OCI-LY7 (cell line): ENCODE measurements around the gene RPS6KA5. TPM values are rescaled to one million over a fixed set of nuclear protein-coding genes. Genes with fewer than 3 reads are reported as not detected.

Experiments used
- BruUV-seq: library from RNA; stranded (reverse); fragments of 400-500 nt; replicated peaks from 2 replicates; lab custom pipeline; 2021; lab: Mats Ljungman, UMichigan
- CTCF ChIA-PET: fragments of 300-600 bp; sonication (Branson Sonifier 250); formaldehyde crosslinking; loops from one replicate; lab custom pipeline; 2022; ENCODE audit warnings: antibody characterized with exemption; ENCODE audit not compliant: unreplicated experiment; lab: Charles Lee
- POLR2A ChIA-PET: fragments of 300-600 bp; sonication (Branson Sonifier 250); formaldehyde crosslinking; loops from one replicate; lab custom pipeline; 2022; ENCODE audit warnings: antibody characterized with exemption; lab: Charles Lee
- DNase-seq: peaks from one replicate; pipeline ENCODE4 v3.0.0-alpha.2; 2015; ENCODE audit warnings: low spot score
- H2AFZ ChIP-seq: fragments of 200-600 bp; sonication (generic), shearing (Covaris generic); 2 replicates; pipeline ENCODE4 v1.6.1; 2014; ENCODE audit warnings: mild to moderate bottlenecking, antibody characterized with exemption, low read length, moderate library complexity
- H3K27ac ChIP-seq: fragments of 200-600 bp; sonication (generic); 2 replicates; pipeline ENCODE4 v1.5.1; 2014; ENCODE audit warnings: mixed run types, low read depth, mild to moderate bottlenecking, moderate library complexity, low read length, inconsistent platforms; ENCODE audit not compliant: poor library complexity, severe bottlenecking
- H3K36me3 ChIP-seq: fragments of 200-600 bp; sonication (generic); 2 replicates; pipeline ENCODE4 v1.6.1; 2014; ENCODE audit warnings: mild to moderate bottlenecking, antibody characterized with exemption, low read length, moderate library complexity, mixed read lengths; ENCODE audit not compliant: insufficient read depth
- H3K4me1 ChIP-seq: fragments of 200-600 bp; sonication (generic); 2 replicates; pipeline ENCODE4 v1.5.1; 2014; ENCODE audit warnings: mild to moderate bottlenecking, low read length; ENCODE audit not compliant: insufficient read depth, poor library complexity, severe bottlenecking
- H3K4me2 ChIP-seq: fragments of 200-600 bp; sonication (generic); 2 replicates; pipeline ENCODE4 v1.6.1; 2014; ENCODE audit warnings: mild to moderate bottlenecking, low read length
- H3K4me3 ChIP-seq: fragments of 200-600 bp; sonication (generic); 2 replicates; pipeline ENCODE4 v1.5.1; 2014; ENCODE audit warnings: mild to moderate bottlenecking, low read depth, low read length; ENCODE audit not compliant: poor library complexity, severe bottlenecking
- H3K79me2 ChIP-seq: fragments of 200-600 bp; sonication (generic); 2 replicates; pipeline ENCODE4 v1.6.1; 2016; ENCODE audit warnings: low read depth, mild to moderate bottlenecking, low read length, moderate library complexity, mixed read lengths; ENCODE audit not compliant: insufficient read depth
- H3K9me2 ChIP-seq: fragments of 200-600 bp; sonication (generic); 2 replicates; pipeline ENCODE4 v1.6.1; 2016; ENCODE audit warnings: mild to moderate bottlenecking, low read length, mixed read lengths; ENCODE audit not compliant: insufficient read depth
- H3K9me3 ChIP-seq: fragments of 200-600 bp; sonication (generic); 2 replicates; pipeline ENCODE4 v1.6.1; 2014; ENCODE audit warnings: mild to moderate bottlenecking, mixed run types, low read length, mixed read lengths
- H4K20me1 ChIP-seq: fragments of 200-600 bp; sonication (generic); 2 replicates; pipeline ENCODE4 v1.6.1; 2014; ENCODE audit warnings: mild to moderate bottlenecking, antibody characterized with exemption, low read length, moderate library complexity, mixed read lengths; ENCODE audit not compliant: insufficient read depth
- CTCF ChIP-seq: fragments of 200-600 bp; sonication (generic); conservative IDR thresholded peaks from 2 replicates; pipeline ENCODE4 v1.5.1; 2014; ENCODE audit warnings: mild to moderate bottlenecking, antibody characterized with exemption, low read length, moderate library complexity, mixed read lengths
- EZH2phosphoT487 ChIP-seq: fragments of 200-600 bp; sonication (generic); IDR thresholded peaks from 2 replicates; pipeline ENCODE4 v1.6.1; 2018; ENCODE audit warnings: low read depth, borderline replicate concordance, mild to moderate bottlenecking, mixed run types, antibody characterized with exemption, low read length, moderate library complexity, mixed read lengths
- intact Hi-C: fragments of 100-400 bp; cut with micrococcal nuclease; formaldehyde crosslinking; loops from one replicate; pipeline ENCODE4 v1.10.0; 2022; ENCODE audit not compliant: unreplicated experiment
- total RNA-seq, 2 experiments: library from RNA; depleted of rRNA in 1 of 2; stranded (reverse); fragments of >200 nt in 1 of 2; shearing (Covaris generic) in 1 of 2; gene quantifications; 2 replicates each; pipeline ENCODE4 v1.2.3, GENCODE V29; 2014 to 2022

Gene RPS6KA5
- total RNA-seq, 2 experiments from 2014 or later: 9.6 to 12.7 TPM

- H2AFZ ChIP-seq: no peak overlapping the region
- no peak for DNase-seq
- no peaks in the 10 kb centered on the region for H3K4me1 ChIP-seq
- H3K4me3 ChIP-seq: no peak overlapping the region
- POLR2A ChIA-PET: no interaction called here
- H4K20me1 ChIP-seq: no peaks in the 10 kb centered on the region
- BruUV-seq: no TSS peak
- no peaks in the 10 kb centered on the region for H3K79me2 ChIP-seq
- no peak overlapping the region for H3K27ac ChIP-seq
- no peaks in the 10 kb centered on the region for H3K36me3 ChIP-seq
- H3K9me2 ChIP-seq: no peaks in the 10 kb centered on the region
- intact Hi-C loops: no loop called here
- H3K4me2 ChIP-seq: no peak overlapping the region
- CTCF ChIA-PET: no interaction called here
- no peak for TF ChIP-seq EZH2phosphoT487
- no peak for TF ChIP-seq CTCF
- H3K9me3 ChIP-seq: no peaks in the 10 kb centered on the region
These were observed 229.3 kb downstream of the RPS6KA5 start for GRCh38 chr14:90830931-90831701.

- Histone ChIP-seq H4K20me1 (no peaks in the 10 kb centered on the region), H3K79me2 (no peaks in the 10 kb centered on the region), H3K9me2 (no peaks in the 10 kb centered on the region), H3K9me3 (0 out of 2 replicates have a peak, but pooled peaks cover 3% of the 10 kb centered on the region), H3K4me1 (no peaks in the 10 kb centered on the region), H3K4me3 (no peak overlapping the region), H3K36me3 (no peaks in the 10 kb centered on the region), H3K27ac (no peak overlapping the region), H3K4me2 (no peak overlapping the region), H2AFZ (no peak overlapping the region)
- CTCF ChIA-PET: no interaction called here
- DNase-seq: no peak
- no TSS peak for BruUV-seq
- POLR2A ChIA-PET: no interaction called here
- TF ChIP-seq EZH2phosphoT487 (no peak), CTCF (no peak)
- intact Hi-C loops: no loop called here
These were observed 230.8 kb downstream of the RPS6KA5 start for GRCh38 chr14:90829677-90830076.
